Stimulated activated CD8-positive, alpha-beta memory T cell treated with anti-CD3 and anti-CD28 coated beads, Interleukin-12 subunit alpha, Interleukin-12 subunit beta, amount 100 ng/mL, for 1 hour (primary cell): ENCODE data around the gene TARP.
"Not testable (repeated sequence)": the region's sequence is repeated elsewhere in the genome, so short reads cannot be mapped to it uniquely, and the experiment has no call there.

Experiments used
- DNase-seq: peaks from one replicate; pipeline ENCODE4 v3.0.0-alpha.2; 2020; ENCODE audit warnings: low read depth

Gene TARP

DNA sequence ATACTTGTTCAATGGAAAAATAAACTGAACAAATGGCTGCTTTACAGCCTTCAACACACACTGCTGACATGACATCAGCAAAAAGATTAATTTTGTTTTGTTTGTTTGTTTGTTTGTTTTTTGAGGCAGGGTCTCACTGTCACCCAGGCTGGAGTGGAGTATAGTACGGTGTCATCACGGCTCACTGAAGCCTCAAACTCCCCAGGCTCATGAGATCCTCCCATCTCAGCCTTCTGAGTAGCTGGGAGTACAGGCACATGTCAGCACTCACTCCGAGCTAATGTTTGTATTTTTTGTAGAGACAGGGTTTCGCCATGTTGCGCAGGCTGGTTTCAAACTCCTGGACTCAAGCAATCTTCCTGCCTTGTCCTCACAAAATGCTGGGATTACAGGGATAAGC lies 10.9 kb downstream of the TARP start:
- DNase-seq, result no peak

DNA sequence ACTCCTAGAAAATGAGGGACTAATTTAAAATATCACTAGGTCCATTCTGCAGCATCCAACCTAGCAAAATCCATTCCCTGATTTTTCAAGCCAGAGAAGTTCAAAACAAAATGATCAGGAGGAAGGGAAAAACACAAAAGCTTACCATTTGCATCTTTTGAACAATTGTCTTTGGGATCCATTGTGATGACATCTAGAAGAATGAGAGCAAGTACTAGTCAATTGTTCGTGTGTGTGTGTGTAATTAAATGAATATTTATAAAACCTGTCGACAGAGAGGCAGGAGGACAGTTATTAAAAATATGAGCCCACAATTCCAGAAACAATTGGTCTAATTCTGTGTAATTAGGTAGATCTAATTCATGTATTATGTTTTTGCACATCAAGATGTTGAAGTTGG lies 11.4 kb downstream of the TARP start:
- not testable (repeated sequence) for DNase-seq

DNA sequence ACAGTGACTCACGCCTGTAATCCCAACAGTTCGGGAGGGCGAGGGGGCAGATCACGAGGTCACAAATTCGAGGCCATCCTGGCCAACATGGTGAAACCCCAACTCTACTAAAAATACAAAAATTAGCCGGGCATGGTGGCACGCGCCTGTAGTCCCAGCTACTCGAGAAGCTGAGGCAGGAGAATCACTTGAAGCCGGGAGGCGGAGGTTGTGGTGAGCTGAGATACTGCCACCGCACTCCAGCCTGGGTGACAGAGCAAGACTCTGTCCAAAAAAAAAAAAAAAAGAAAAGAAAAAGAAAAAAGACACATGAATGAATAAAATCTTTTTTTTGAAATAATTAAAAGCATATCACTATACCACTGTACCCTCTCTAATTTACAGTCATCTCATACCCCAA lies 11.8 kb downstream of the TARP start:
- DNase-seq, result not testable (repeated sequence)

GRCh38 chr7:38259157-38259556 lies 14.3 kb downstream of the TARP start:
- DNase-seq, result not testable (repeated sequence)

DNA sequence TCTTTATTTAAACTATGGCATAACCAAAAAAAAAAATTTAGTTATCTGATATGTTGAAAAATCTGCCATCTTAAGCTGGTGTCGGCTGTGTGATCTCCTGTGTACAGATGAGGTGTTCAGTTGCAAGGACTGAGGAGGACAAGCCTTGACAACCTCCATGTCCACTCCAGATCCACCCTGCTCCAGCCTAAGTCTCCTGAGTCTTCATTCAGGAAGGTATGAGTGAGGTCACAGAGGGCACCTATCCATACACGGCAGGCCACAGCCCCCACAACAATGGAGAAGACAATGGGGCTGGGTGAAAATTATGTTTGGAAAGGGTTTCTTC lies 16.1 kb downstream of the TARP start:
- DNase-seq, result no peak

GRCh38 chr7:38249849-38250248 lies 23.6 kb downstream of the TARP start:
- DNase-seq, result not testable (repeated sequence)

GRCh38 chr7:38248069-38248567 lies 25.3 kb downstream of the TARP start:
- no peak for DNase-seq

- no peak for DNase-seq
These were observed 27.9 kb downstream of the TARP start for GRCh38 chr7:38245409-38245977.

- DNase-seq, result no peak
These were observed 28.9 kb downstream of the TARP start for GRCh38 chr7:38244516-38244915.

GRCh38 chr7:38243345-38243744 lies 30.1 kb downstream of the TARP start:
- not testable (repeated sequence) for DNase-seq

GRCh38 chr7:38242814-38243213 lies 30.6 kb downstream of the TARP start:
- no peak for DNase-seq

DNA sequence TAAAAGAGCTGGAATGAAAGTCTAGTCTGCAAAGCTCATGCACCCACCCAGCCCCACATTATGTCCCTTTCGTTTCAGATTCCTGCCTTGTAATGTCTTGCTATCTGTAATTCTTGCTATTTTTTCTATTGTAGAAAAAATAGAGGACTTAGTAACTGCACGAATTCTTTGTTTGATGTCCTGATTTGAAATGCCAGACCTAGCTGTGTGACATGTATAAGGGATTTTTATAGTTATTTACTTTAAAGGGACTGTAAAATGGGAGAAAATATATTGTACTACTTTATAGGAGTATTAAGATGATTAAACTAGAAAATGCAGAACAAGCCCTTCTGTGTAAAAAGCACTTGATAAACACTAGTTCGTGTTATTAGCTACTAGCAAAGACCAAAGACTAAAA lies 32.4 kb downstream of the TARP start:
- DNase-seq, result no peak

DNA sequence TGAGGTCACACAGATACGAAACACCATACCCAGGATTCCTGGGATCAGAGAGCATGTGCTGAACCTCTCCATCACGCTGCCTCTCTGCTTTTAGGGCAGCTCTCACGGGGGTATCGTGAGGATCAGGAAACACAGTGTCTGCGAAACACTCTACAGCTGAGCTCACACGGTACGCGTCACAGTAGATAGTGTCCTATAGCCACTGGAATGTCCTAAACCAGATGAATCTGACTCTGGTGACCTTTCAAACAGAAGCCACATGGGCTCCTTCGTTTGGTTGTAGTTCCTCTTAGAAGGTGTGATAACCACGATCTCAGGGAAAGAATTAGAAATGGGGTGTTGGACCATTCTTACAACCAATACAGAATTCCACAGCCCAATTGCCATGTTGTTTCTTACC lies 34.3 kb downstream of the TARP start:
- not testable (repeated sequence) for DNase-seq

DNA sequence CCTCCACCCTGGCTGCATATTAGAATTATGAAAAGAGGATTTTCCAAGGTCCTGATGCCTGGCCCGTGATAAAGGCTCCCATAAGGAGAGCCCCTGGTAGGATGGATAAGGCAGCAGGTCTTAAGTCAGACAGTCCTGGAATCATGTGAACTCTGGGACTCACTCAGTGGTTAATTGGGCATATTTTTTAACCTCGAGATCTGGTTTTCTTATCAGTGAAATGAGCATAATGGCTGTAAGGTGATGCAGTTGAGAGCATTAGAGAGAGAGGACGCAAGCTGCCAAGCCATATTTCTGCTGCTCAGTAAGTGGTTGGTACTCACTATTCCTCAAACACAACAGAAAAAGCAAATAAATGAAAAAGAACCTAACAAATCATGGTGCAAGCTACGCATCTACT lies 37.8 kb downstream of the TARP start:
- DNase-seq, result no peak

- DNase-seq, result not testable (repeated sequence)
These were observed 38.7 kb downstream of the TARP start for GRCh38 chr7:38234759-38235158.

GRCh38 chr7:38232502-38233366 lies 40.7 kb downstream of the TARP start:
- DNase-seq, result peak; percentile 58

DNA sequence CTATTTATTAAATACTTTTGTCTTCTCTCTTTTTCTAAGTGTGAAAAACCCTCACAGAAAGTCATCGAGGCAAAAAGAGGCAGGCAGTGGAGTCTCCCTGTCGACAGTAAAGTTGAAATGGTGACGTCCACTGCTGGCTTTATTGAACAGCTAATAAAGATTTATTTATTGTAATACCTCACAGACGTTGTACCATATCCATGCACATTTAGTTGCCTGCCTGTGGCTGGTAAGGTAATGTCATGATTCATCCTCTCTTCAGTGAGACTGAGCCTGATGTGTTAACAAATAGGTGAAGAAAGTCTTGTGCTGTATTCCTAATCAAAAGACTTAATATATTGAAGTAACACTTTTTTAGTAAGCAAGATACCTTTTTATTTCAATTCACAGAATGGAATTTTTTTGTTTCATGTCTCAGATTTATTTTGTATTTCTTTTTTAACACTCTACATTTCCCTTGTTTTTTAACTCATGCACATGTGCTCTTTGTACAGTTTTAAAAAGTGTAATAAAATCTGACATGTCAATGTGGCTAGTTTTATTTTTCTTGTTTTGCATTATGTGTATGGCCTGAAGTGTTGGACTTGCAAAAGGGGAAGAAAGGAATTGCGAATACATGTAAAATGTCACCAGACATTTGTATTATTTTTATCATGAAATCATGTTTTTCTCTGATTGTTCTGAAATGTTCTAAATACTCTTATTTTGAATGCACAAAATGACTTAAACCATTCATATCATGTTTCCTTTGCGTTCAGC lies 43.4 kb downstream of the TARP start:
- no peak for DNase-seq

- DNase-seq, result no peak
These were observed 44.0 kb downstream of the TARP start for GRCh38 chr7:38229386-38229785.

DNA sequence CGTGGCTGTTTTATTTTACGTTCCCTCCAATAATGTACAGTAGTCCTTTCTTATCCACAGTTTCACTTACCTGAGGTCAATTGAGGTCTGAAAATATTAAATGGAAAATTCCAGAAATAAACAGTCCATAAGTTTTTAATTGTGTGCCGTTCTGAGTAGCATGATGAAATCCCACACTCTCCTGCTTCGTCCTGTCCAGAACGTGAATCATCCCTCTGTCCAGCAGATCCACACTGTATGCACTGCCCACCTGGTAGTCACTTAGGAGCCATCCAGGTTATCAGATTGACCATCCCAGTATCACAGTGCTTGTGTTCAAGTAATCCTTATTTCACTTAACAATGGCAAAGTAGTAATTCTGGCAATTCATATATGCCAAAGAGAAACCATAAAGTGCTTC lies 49.0 kb downstream of the TARP start:
- no peak for DNase-seq

GRCh38 chr7:38223306-38223705 lies 50.1 kb downstream of the TARP start:
- DNase-seq, result no peak

- DNase-seq, result no peak
These were observed 50.8 kb downstream of the TARP start for GRCh38 chr7:38222481-38223096.

GRCh38 chr7:38220452-38220851 lies 53.0 kb downstream of the TARP start:
- DNase-seq, result no peak
